Stimulated activated CD4-positive, alpha-beta T cell treated with anti-CD3 and anti-CD28 coated beads, Interleukin-4, amount 100 ng/mL, for 1 hour (primary cell): ENCODE data around the gene UBE2QL1.

Experiments
- DNase-seq: peaks from one replicate; pipeline ENCODE4 v3.0.0-alpha.2; 2020

UBE2QL1 gene

GRCh38 chr5:6455571-6456200 lies 7.0 kb downstream of the UBE2QL1 start:
- no peak for DNase-seq

DNA sequence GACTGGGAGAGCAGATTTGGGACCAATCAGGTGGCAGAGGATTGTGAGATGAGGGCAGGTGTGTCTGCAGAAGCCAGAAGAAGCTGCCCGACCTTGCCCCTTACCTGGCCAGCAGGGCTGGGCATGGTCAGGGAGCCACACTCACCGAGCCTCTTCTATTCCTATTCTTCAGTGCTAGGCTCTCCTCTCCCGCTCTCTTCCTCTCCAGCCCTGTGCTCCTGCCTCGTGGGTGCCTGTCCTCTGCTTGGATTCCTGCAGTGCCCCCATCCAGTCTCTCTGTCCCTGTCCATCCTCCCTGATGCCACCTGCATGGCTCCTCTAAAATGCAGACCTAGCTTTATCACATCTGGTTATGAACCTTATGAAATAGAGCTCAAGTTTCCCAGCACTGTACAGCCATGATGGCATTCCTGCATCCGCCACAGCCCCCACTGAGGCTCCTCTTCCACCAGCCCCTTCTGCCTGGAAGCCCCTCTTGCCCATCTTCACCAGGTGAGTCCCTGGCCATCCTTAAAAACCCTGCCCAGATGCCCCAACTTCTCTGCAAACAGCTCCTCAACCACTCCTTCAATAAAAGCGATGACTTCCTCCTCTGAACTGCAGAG lies 8.2 kb downstream of the UBE2QL1 start:
- DNase-seq: no peak

- no peak for DNase-seq
These were observed 8.9 kb downstream of the UBE2QL1 start for GRCh38 chr5:6457592-6457991.

- DNase-seq: no peak
These were observed 10.2 kb downstream of the UBE2QL1 start for GRCh38 chr5:6458833-6459232.

DNA sequence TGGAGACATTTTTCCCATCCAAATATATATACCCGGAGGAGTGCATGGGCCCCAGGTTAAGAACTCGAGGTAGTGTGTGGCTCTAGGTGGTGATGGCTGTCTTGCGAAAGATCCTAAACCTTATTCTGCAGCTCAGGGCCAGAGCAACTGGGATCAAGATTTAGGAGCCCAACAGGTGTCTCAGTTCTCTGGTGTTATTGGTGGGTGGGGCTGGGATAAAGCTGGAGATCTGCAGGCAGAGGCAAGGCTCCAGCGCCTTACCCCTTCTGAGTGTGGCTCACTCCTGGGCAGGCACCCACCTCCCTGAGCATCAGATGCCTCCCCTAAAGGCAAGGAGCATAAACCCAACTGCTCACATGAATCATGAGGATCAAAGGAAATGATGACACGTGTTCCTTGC lies 11.2 kb downstream of the UBE2QL1 start:
- DNase-seq: no peak

GRCh38 chr5:6461006-6461405 lies 12.3 kb downstream of the UBE2QL1 start:
- DNase-seq: no peak

DNA sequence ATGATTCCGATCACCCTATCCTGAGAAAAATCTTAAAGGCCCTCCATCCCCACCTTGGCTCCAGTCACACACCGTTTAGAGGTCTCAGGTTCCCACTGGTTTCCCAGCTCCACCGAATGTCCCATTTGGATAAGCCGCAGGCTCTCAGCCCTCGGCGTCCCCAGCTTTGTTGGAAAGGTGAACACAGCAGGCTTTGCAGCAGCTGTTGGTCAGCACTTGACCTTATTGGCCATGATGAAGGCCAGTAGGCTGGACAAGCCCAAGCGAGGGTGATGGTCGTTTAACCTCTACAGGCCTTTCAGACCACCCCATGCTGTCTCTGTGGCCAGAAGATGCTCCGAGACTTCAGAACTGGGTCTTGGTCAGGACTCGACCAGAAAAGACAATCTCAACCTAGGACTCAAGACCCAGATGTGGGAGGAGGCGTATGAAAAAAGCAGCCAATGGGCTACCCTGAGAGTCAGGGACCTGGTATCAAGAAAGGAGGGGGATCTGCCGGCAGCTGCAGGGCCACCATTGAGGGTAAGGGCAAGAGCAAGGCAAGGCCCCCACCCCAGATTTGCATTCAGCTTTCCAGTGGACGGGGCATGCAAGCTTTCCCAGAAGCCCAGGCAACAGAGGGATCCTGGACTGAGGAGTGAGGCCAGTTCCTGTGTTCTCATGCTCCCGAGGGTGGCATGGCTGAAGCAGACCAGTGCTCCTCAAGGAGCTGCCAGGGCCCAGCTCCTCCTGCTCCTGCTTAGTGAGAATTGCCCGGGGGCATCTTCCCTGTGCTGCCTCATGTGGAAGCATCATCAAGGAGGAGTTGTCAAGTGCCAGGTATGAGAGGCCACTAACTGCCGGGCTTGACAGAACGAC lies 13.4 kb downstream of the UBE2QL1 start:
- DNase-seq: no peak

DNA sequence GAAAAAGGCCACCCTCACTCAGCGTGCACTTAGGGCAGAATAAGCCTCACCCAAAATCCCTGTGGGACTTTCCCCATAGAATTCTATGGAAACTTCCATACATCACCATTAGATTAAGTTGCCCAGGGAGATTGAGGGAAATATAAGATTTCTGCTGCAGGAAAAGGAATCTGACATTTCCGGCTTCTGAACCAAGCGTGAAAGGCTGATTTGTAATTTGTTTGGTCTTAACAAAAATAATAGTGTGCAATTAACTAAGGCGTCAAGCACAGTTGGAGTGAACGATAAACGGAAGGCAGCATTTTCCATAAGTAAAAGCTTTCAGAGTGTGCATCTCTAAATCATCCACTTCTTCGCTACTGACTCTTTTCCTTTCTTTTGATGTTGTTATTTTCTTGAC lies 14.0 kb downstream of the UBE2QL1 start:
- no peak for DNase-seq

DNA sequence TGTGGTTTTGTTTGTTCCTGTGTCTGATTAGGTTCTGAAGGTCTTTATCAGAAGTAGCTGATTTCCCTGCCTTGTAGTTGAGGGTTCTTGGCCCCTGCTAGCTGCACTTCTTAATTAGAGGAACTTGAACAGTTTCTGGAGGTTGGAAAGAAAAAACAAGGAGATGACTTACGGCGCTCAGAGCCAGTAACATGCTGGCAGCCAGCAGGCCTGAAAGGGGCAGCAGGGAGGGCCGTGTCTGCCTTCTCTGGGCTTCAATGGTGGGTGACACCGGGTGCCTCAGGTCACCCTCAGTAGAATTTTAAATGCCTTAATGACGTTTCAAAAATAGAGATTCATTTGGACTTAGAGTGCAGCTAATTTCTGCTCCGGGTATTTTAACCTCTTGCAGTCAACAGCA lies 15.8 kb downstream of the UBE2QL1 start:
- no peak for DNase-seq

DNA sequence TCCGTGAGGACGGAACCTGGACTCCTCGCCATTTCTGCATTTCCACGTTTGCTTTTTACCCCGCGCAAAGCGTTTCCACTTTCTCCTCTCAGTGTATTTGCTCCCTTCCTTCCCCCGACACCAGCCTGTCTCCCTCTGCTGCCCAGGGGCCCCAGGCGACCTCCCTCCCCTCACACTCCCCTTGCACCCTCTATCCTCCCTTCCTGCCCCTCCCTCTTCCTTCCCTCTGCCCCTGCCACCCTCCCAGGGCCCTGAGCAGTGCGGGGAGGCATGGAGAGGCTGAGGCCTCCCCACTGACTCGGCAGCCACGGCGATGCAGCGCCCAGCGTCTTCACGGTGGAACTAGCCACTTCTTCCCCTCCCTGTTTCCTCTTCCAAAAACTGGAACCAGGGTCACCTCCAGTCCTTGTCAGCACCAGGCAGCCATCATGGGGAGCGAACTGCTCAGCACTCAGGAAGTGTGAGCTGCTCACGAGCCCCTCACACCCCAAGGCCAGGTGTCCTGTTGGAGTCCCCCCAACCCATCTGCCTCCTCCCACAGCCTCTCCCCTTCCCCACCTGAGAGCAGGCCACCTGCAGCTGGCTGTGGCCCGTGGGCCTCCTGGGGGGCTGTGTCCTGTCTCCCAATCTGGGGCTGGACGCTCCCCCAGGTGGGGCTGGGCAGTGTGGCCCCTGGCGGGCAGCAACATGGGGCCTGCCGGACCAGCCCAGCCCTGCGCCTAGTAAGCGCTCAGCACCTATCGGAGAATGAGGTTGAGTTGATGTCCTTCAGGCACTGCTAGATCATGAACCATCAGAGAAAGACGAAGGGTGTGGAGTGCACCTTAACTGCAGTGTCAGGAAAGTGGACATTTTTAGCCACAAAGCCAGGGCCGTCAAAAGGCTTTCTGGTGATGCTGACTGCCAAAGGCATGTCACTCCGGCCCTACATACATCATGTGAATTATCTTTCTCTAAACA lies 17.5 kb downstream of the UBE2QL1 start:
- DNase-seq: no peak

- DNase-seq: no peak
These were observed 18.4 kb downstream of the UBE2QL1 start for GRCh38 chr5:6466975-6467567.

DNA sequence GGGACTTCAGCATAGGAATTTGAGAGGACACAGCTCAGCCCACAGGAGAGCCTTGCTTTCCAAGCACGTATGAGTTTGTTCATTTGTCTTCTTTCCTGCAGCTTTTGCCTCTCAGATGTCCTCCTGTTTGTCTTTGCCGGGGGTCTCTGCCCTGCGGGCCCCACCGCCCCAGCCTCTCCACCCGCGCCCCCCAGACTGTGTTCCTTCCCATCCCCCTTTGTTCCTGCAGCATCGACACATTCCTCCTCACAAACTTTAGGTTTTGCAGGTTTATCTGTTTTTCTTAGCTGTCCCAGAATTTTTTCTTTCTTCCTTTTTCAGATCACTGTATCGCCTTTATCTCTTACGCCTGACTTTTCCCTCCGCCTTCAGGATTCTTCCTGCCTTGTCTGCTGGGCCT lies 18.9 kb downstream of the UBE2QL1 start:
- DNase-seq: no peak

DNA sequence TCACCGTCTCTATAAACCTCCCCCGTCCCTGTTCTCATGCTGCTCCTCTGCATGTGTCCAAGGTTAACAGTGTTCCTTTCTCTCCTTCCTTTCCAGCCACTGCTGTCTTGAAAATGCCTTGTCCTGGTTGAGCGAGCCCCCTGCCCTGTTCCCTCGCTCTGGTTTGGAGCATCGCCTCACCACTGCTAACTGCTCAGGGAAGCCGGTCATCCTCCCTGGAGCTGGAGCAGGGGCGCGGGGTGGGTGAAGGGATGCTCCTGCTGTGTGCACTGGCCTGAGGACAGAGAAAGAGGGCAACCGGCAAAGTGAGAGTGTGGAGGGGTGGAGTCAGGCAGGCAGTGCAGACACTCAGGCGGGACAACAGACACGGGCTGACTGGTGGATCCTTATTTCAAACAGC lies 19.4 kb downstream of the UBE2QL1 start:
- no peak for DNase-seq

DNA sequence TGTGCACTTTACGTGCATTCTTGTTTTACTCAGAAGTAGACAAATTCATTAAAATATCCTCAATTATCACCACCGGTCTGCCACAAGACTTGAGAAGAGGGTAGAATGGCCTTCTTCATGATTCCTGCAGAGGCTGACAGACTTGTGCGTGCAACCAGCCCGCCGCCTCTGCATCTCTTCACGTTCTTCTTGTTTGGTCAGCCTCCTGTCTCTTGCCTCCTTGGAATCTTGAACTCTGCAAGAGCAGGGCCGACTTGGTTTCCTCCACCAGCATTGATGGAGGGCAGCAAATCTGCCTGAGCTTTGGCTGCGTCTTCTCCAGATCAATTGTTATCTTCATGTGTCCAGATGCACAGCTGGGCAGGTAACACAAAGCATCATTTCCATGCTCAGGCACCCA lies 20.2 kb downstream of the UBE2QL1 start:
- DNase-seq: no peak

- DNase-seq: no peak
These were observed 21.2 kb downstream of the UBE2QL1 start for GRCh38 chr5:6469836-6470235.

- no peak for DNase-seq
These were observed 22.0 kb downstream of the UBE2QL1 start for GRCh38 chr5:6470672-6471071.

- no peak for DNase-seq
These were observed 22.6 kb downstream of the UBE2QL1 start for GRCh38 chr5:6471252-6471651.

DNA sequence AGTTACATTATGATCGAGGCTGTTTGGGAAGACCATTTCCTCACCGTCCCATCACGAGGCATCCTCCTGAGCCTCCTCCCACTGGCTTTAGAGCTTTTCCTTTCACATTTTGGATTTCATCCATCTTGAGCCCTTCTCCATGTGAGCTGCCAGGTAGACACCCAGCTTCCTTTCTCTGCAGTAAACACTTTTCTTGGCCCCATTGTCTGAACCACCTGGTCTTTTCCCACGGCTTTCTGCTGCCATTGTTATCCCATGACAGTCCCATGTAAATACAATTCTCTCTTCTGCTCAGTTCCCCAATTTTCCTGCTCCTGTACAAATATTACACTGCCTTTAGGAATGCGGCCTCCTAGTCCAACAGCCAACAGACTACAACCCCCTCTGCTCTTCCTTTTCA lies 24.1 kb downstream of the UBE2QL1 start:
- no peak for DNase-seq

- no peak for DNase-seq
These were observed 24.6 kb downstream of the UBE2QL1 start for GRCh38 chr5:6473284-6473683.

DNA sequence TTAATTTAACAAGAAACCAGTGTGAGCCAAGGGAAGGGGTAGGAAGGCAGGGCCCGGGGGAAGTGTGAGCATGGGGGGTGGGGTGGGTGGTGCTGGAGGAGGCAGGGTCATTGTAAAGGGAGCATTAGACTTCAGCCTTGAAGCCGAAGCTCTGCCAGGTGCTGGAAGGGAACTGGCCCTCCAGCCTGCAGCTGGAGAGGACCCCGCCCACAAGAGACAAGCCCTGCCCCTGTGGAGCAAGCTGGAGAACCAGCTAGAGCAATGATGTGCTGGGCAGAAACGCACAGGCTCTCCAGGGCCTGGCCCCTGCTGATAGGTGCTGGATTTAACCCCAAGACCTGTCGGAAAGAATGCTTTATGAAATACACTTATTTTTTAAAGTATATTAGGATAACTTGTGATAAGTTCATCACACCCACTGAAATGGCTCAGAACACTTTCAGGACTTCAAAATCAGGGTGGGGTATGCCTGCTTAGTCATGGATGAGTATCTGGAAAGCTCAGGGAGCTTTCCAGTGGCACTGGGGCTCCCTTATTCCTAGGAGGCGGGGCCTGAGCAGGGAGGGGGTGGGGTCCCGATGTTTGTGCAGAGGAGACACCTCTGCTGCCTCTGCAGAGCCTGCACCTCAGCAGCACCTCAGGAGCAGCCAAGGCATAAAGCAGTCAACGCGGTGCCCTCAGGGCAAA lies 27.1 kb downstream of the UBE2QL1 start:
- DNase-seq: no peak

- no peak for DNase-seq
These were observed 27.6 kb downstream of the UBE2QL1 start for GRCh38 chr5:6476313-6476661.

DNA sequence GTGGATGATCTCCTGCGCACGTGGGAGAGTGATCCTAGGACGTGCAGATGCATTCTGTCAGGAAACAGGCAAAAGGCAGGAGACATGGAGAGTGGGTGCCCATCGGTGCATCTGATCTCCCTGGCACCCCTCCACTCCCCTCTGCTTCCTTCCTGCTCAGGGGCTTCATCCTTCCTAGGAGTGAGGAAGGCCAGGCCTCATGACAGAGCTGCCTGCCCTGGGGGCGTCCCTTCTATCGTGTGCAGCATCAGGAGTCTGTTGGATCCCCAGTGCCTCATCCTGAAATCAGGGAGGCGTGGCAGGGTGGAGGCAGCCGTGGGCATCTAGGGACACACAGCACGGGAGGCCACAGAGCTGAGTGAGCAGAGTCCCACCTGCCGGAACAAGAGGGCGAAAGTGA lies 30.1 kb downstream of the UBE2QL1 start:
- DNase-seq: no peak
